HCT116 (cell line): ENCODE results near the gene F13A1.

Experiments used
- EZH2 ChIP-seq: fragments of 200-600 bp; sonication (generic); IDR thresholded peaks from 2 replicates; pipeline ENCODE4 v1.6.1; 2017; ENCODE audit warnings: antibody characterized with exemption, mixed run types
- EZH2phosphoT487 ChIP-seq: fragments of 200-600 bp; IDR thresholded peaks from 2 replicates; pipeline ENCODE4 v1.6.1; 2018; ENCODE audit warnings: antibody characterized with exemption, borderline replicate concordance
- JUND ChIP-seq: IDR thresholded peaks from 2 replicates; pipeline ENCODE4 v1.6.1; 2012
- POLR2A ChIP-seq: IDR thresholded peaks from 2 replicates; pipeline ENCODE4 v1.7.0; 2011; ENCODE audit warnings: borderline replicate concordance; ENCODE audit not compliant: insufficient read depth, insufficient read length; ENCODE audit errors: extremely low read depth
- POLR2AphosphoS5 ChIP-seq: IDR thresholded peaks from 2 replicates; pipeline ENCODE4 v1.6.1; 2011; ENCODE audit warnings: mild to moderate bottlenecking, low read depth, low read length, moderate library complexity
- RAD21 ChIP-seq: IDR thresholded peaks from 2 replicates; pipeline ENCODE4 v1.6.1; 2012; ENCODE audit warnings: low read depth, mild to moderate bottlenecking
- SP1 ChIP-seq: IDR thresholded peaks from 2 replicates; pipeline ENCODE4 v1.6.1; 2012; ENCODE audit warnings: low read depth
- YY1 ChIP-seq: IDR thresholded peaks from 2 replicates; pipeline ENCODE4 v1.6.1; 2011; ENCODE audit warnings: low read length, low read depth, moderate library complexity, mild to moderate bottlenecking; ENCODE audit not compliant: insufficient replicate concordance; ENCODE audit errors: extremely low read depth
- ZFX ChIP-seq: fragments of 450-650 bp; IDR thresholded peaks from 2 replicates; pipeline ENCODE4 v1.6.1; 2017
- ZNF274 ChIP-seq: fragments of 200-500 bp; sonication (Bioruptor generic); IDR thresholded peaks from 2 replicates; pipeline ENCODE4 v1.6.1; 2014; ENCODE audit warnings: mild to moderate bottlenecking, low read depth, low read length, inconsistent platforms
- TF ChIP-seq, protein P1 (sequence below), 3 experiments: fragments of 200-600 bp in 1 of 3; sonication (generic) in 1 of 3; IDR thresholded peaks in 2 of 3; conservative IDR thresholded peaks in 1 of 3; 2 replicates each; pipeline ENCODE4 v1.5.1; 2012 to 2017; ENCODE audit warnings: low read depth in 2 of 3, low read length in 2 of 3, antibody characterized with exemption in 1 of 3, borderline replicate concordance in 1 of 3, control low read depth in 1 of 3, mild to moderate bottlenecking in 1 of 3, mixed read lengths in 1 of 3, mixed run types in 1 of 3, moderate library complexity in 1 of 3; ENCODE audit not compliant: insufficient read depth in 1 of 3
- TF ChIP-seq, protein P2 (sequence below): IDR thresholded peaks from 2 replicates; pipeline ENCODE4 v1.6.1; 2012; ENCODE audit warnings: low read depth

DNA sequence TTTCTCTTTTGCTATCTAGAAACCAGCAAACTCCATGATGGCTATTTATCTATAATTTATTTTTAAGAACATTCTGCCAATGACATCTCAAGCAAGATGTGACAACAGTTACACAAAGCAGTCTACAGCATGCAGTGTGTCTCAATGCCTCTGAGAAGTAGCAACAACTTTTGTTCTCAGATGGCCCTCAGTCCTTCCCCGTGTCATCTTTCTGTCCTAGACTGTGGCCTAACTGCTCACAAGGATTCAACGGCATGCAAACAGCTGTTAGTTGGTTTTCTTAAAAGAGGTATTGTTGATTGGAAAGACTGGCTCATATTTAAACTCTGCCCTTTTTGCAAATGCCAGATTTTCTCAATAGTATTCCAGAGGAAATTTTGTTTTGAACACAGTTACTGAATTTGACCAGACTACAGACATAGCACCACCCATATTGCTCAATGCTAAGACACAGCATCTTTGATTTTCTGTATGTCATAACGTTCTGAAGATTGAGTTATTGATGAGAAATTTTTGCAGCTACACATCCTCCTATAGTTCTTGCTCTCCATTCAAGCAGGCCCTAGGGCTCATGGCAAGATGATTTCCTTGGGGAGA lies 26.1 kb upstream of the F13A1 start:
- TF ChIP-seq, protein P1, sequence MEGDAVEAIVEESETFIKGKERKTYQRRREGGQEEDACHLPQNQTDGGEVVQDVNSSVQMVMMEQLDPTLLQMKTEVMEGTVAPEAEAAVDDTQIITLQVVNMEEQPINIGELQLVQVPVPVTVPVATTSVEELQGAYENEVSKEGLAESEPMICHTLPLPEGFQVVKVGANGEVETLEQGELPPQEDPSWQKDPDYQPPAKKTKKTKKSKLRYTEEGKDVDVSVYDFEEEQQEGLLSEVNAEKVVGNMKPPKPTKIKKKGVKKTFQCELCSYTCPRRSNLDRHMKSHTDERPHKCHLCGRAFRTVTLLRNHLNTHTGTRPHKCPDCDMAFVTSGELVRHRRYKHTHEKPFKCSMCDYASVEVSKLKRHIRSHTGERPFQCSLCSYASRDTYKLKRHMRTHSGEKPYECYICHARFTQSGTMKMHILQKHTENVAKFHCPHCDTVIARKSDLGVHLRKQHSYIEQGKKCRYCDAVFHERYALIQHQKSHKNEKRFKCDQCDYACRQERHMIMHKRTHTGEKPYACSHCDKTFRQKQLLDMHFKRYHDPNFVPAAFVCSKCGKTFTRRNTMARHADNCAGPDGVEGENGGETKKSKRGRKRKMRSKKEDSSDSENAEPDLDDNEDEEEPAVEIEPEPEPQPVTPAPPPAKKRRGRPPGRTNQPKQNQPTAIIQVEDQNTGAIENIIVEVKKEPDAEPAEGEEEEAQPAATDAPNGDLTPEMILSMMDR (IDR thresholded peaks at IDR 0.05 in 2 of 3, conservative IDR thresholded peaks at IDR 0.05 in 1 of 3; ENCODE audit: borderline replicate concordance in 1 of 3, insufficient read depth in 1 of 3, low read depth in 2 of 3, low read length in 2 of 3), result no peak
- no peak for TF ChIP-seq POLR2A
- TF ChIP-seq SP1, result no peak
- TF ChIP-seq, protein P2, sequence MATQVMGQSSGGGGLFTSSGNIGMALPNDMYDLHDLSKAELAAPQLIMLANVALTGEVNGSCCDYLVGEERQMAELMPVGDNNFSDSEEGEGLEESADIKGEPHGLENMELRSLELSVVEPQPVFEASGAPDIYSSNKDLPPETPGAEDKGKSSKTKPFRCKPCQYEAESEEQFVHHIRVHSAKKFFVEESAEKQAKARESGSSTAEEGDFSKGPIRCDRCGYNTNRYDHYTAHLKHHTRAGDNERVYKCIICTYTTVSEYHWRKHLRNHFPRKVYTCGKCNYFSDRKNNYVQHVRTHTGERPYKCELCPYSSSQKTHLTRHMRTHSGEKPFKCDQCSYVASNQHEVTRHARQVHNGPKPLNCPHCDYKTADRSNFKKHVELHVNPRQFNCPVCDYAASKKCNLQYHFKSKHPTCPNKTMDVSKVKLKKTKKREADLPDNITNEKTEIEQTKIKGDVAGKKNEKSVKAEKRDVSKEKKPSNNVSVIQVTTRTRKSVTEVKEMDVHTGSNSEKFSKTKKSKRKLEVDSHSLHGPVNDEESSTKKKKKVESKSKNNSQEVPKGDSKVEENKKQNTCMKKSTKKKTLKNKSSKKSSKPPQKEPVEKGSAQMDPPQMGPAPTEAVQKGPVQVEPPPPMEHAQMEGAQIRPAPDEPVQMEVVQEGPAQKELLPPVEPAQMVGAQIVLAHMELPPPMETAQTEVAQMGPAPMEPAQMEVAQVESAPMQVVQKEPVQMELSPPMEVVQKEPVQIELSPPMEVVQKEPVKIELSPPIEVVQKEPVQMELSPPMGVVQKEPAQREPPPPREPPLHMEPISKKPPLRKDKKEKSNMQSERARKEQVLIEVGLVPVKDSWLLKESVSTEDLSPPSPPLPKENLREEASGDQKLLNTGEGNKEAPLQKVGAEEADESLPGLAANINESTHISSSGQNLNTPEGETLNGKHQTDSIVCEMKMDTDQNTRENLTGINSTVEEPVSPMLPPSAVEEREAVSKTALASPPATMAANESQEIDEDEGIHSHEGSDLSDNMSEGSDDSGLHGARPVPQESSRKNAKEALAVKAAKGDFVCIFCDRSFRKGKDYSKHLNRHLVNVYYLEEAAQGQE, result no peak
- no peak for TF ChIP-seq POLR2AphosphoS5
- TF ChIP-seq EZH2phosphoT487, result no peak
- TF ChIP-seq RAD21, result no peak
- TF ChIP-seq EZH2, result no peak
- TF ChIP-seq JUND, result no peak
- TF ChIP-seq ZNF274, result no peak
- no peak for TF ChIP-seq YY1
- no peak for TF ChIP-seq ZFX
